GM18951 (cell line): ENCODE data around the gene NR6A1.

Experiments
- POLR2A ChIP-seq: IDR thresholded peaks from 4 replicates; pipeline ENCODE4 v1.6.1; 2011; ENCODE audit warnings: mild to moderate bottlenecking; ENCODE audit not compliant: insufficient read length, insufficient read depth; ENCODE audit errors: extremely low read depth
- in situ Hi-C: fragments of 300-500 bp; cut with MboI; formaldehyde crosslinking; loops from one replicate; pipeline ENCODE4 v1.12.0; 2022; ENCODE audit warnings: low sequenced_read_pairs, mixed read lengths, inconsistent platforms; ENCODE audit not compliant: unreplicated experiment

The NR6A1 gene

GRCh38 chr9:124710766-124711165 is 60.3 kb downstream of the NR6A1 start:
- TF ChIP-seq POLR2A = no peak
- in situ Hi-C loops = loop anchor here (5.0 kb wide), 1 partner anchor 93 kb away; no protein-coding TSS in a partner anchor

DNA sequence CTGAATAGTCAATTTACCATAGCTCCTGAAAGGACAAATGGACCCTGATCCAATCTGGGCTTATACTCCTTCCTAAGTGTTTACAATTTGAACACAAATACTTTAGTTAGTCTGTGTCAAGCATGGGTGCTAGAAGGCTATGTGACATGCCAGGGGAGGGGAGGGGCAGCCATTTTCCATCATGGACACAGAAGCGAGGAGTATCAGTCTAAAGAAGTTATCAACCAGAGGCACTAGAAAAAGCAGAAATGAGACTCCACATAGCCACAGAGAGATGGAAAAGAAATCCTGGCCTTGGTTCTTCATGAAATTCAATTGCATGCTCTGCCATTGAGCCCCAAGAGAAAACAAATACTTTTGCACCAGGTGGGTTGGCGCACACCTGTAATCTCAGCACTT is 61.8 kb downstream of the NR6A1 start:
- in situ Hi-C loops = no loop called here
- no peak for TF ChIP-seq POLR2A

DNA sequence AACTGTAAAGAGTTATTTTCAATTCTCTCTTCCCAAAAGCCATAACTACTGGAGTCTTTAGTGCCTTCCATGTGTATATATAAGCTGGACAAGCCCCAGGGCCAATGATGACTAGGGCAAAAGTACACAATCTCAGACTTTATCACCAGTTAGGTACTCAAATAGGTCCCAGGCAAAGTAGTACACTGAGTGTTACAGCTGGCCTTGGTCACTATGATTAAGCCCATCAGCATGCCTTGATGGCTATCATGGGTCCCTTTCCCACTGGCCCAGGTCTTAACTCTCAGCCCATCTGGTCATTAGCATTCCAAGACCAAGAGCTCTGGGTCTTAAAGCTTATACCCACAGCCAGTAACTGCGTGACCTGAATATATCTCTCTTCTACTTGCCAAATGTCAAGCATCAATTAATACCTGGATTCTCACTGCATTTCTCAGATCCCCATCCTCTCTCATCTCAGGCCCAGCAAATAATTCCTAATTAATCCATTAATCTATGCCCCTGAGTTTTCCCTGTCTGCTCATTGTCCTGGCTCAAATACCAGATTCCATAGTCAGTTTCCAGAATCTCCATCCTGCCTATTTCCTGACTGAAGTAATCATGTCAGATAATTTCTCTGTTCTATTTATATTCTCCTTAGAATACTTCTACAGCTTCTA is 62.3 kb downstream of the NR6A1 start:
- in situ Hi-C loops = no loop called here

DNA sequence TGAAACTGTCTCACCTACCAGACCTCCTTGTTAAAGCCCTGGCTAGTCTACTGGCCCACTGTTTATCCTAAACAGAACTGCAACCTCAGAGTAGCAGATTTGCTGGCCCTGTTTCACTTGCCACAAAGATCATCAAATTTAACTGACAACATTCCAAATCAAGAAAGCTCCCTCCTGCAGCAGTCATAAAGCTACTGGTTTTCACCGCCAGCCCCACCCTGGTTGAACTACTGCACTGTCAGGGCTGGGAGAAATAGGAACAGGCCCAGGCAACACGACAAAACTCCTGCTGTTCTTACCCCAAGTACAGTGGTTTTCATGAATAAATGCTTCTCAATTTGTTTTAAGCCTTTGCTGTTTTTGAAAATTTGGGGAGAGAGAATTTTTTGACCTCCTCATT is 63.0 kb downstream of the NR6A1 start:
- in situ Hi-C loops = no loop called here
- no peak for TF ChIP-seq POLR2A

More for the DNA sequence above, 62.3 kb downstream of the NR6A1 start:
- no peak for TF ChIP-seq POLR2A

DNA sequence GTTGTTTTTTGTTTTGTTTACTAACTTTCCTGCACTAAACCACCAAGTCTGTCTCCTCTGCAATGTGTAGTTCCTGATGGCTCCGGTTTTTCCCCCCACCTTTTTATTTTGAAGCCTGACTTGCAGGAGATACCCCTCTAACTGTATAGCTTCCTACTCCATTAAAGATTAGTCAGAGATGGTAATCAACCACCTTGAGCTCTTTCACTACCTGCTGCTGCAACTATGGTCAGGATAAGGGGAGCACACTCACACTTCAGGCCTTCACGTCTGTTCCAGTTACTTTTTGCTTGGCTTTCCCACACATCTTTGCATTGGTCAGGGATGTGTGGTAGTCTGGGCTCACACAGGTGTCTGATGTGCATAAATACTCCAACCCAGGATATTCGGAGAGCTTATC is 63.4 kb downstream of the NR6A1 start:
- in situ Hi-C loops = no loop called here
- TF ChIP-seq POLR2A = no peak

DNA sequence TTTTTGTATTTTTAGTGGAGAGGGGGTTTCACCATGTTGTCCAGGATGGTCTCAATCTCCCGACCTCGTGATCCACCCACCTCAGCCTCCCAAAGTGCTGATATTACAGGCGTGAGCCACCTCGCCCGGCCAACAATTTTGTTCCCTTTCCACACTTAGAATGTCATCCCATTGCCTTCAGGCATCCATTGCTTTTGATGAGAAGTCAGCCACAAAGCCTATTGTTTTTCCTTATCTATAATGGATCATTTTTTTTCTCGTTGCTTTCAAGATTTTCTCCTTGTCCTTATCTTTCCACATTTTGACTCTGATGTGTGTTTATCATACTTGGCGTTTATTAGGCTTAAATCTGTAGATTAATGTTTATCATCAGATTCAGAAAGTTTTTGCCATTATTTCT is 64.4 kb downstream of the NR6A1 start:
- in situ Hi-C loops = no loop called here
- TF ChIP-seq POLR2A = no peak

GRCh38 chr9:124699575-124699974 is 71.5 kb downstream of the NR6A1 start:
- no peak for TF ChIP-seq POLR2A
- in situ Hi-C loops = no loop called here

- in situ Hi-C loops = no loop called here
These were observed 72.8 kb downstream of the NR6A1 start for GRCh38 chr9:124698265-124698664.

DNA sequence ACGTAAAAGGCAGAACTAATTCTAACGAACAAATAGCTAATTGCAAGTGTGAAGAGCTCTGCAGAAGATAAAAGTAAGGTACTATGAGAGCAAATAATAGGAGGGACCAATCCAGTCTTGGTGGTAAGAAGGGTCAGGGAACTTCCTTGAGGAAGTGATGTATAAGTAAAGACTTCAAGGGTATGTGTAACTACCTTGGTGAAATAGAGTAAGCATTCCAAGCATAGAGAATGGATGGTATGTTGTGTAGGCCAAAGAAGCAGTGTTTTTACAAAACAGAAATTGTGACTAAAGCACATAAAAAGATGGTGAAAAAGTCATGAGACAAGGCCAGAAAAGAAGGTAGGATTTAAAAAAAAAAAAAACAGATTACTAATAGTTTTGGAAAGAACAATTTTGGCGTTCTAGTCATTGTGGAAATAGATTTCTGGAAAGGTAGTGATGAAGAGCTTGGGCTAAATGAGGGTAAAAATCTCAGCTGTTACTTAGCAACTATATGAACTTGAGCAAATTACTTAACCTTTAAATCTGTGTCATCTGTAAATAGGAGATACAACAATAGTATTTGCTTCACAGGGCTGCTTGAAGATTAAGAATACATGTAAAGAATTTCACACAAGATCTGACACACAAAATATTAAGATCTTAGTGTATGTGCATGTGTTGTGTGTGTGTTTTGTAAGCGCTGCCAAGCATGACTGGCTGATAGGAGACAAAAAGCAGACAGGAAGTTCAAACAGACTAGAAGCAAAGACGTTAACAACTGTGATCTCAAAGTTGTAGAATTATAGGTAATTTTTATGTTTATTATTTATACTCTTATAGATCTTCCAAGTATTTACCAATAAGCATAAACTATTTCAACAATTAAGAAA is 73.5 kb downstream of the NR6A1 start:
- in situ Hi-C loops = no loop called here
- TF ChIP-seq POLR2A = no peak

More at GRCh38 chr9:124698265-124698664, 72.8 kb downstream of the NR6A1 start:
- no peak for TF ChIP-seq POLR2A

- in situ Hi-C loops = no loop called here
- no peak for TF ChIP-seq POLR2A
These were observed 75.0 kb downstream of the NR6A1 start for GRCh38 chr9:124696101-124696500.

DNA sequence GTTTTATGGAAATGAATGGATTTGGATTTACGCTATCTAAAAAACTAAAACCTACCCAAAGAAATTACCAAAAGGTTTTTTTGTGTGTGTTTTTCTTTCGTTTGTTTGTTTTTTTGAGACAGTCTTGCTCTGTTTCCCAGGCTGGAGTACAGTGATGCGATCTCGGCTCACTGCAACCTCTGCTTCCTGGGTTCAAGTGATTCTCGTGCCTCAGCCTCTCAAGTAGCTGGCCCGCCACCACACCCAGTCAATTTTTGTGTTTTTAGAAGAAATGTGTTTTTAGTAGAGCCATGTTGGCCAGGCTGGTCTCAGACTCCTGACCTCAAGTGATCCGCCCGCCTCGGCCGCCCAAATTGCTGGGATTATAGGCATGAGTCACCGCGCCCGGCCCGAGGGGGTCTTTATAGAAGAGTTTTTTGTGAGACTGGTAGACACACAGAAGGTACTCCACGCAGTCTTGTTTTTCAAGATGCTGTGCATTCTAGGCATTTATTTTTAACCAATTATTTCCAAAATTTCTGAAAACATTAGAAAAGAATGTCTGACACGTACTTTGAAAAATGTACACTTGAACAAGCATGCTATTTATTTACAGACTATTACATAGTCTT is 75.7 kb downstream of the NR6A1 start:
- TF ChIP-seq POLR2A = no peak
- in situ Hi-C loops = no loop called here

DNA sequence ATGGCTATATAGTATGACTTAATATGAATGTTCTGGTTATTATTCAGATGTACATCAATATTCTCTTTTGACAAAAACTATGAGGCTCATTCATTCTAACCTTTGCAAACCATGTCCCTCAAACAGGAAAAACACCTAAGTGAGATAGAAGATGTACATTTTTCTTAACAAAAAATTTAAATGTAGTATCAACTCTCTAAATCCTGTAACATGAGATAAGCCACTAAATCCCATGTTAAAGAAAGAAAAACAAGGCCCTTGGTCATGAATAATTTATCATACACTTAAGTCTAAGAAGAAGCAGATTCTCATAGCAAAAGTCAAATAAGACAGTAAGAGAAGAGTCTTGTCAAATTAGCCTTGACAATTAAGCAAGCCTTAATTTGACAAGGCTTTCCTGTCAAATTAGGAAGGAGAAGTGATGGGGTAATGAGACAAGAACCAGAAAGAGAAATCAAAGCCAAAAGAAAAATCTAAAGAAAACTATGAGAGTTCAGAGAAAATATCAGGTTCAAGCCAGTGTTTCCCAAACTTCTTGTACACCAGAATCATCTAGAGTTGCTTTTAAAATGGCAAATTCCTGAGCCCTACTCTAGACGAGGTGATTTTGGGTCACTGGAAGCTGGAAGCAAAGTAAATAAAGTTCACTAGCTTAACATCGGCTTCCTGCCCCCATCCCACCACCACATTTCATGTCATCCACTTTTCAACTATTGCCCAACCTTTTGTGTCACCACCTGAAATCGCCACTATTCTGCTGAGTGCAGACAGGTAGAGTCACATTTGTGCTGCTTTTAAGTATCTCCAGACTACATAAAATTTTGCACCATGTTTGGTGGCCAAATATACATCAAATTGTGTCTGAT is 76.5 kb downstream of the NR6A1 start:
- in situ Hi-C loops = no loop called here
- no peak for TF ChIP-seq POLR2A

DNA sequence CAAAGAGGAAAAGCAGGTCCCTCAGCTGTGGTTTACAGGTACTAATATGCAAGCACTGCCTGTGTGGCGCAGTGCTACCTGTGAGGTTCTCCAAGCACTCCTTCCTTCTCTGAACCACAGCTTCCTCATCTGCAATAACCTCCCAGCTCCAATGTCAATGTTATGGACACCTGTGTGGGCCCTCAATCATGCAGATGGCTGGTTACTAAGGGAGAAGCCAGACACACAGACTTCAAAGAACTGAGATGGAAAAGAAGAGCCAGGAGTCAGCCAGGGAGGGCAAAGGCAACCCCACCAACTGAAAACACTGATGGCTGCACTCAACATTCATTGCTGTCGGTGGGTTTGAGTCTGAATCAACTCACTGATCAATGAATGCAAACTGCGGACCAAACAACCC is 77.7 kb downstream of the NR6A1 start:
- no peak for TF ChIP-seq POLR2A
- in situ Hi-C loops = no loop called here

DNA sequence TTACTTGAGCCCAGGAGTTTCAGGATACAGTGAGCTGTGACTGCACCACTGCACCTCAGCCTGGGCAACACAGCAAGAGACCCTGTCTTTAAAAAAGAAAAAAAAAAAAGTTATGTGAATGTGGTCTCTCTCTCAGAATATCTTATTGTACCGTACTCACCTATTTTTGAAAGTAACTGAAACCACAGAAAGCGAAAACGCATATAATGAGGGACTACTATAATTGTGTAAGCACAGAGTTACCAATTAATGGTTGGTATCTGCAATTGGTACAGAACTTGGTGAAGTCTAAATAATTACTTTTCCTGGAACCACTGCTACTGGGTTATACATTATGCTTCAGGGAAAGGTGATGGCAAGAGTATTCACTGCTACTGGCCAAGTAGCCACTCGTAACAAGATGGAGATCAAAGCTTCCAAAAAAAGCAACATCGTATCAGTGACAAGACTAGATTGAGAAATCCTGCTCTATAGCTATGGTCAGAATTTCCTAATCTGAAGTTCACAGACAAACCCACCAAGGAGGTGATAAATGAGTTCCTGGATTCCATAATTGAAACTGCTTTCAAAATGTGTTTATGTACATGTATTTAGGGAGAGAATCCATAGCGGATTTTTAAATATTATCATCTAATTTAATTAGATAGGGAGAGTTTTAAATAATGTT is 82.7 kb downstream of the NR6A1 start:
- in situ Hi-C loops = no loop called here
- no peak for TF ChIP-seq POLR2A
